GM19438 (cell line): Measurements from ENCODE around the gene ATAD3A.
A peak's percentile ranks its signal among the peaks of the same experiment; 100 is the strongest.
"Not testable (repeated sequence)": the region's sequence is repeated elsewhere in the genome, so short reads cannot be mapped to it uniquely, and the experiment has no call there.

Experiments used
- ATAC-seq: cut with Tn5 transposase; IDR thresholded peaks from one replicate; pipeline ENCODE4 v1.9.1; 2021; ENCODE audit warnings: low read depth; ENCODE audit not compliant: unreplicated experiment

The ATAD3A gene

DNA sequence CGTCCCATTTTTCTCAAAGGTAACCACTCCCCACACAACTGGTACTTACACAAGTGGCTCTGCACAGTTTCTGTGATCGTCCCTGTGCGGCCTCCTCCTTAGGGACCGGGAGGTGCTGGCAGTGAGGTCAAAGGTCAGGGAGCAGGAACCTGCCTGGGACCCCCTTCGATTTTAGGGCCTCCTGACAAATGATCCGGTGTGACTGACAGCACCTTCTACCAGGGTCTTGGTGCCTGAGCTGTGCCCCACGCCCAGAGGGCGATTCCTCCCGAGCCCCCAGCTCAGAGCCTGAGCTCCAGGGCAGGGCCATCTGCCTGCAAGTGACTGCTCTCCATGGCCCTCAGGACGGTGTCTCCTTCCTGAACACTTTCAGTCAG is 40.3 kb downstream of the ATAD3A start:
- no peak for ATAC-seq

DNA sequence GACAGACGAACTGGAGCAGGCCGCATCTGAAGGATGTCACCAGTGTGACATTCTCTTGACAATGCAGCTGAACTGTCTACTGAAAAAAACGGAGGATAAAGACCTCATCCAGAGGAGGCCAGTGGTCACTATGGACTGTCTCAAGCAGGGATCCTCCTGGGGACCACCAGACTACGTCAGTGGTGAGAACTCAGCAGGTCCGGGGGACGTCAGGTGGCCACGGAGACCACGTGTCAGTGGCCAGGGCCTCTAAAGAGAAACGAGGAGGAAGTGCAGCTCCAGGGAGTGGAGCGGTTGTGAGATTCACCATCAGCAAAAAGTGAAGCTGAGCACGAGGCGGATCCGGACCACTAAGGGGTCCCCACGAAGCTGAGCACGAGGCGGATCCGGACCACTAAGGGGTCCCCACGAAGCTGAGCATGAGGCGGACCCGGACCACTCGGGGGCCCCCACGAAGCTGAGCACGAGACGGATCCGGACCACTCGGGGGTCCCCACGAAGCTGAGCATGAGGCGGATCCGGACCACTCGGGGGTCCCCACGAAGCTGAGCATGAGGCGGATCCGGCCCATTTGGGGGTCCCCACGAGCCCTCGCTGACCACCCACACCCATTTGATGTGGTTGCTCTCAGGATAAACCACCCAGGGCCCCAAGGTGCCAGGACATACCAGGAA is 42.0 kb downstream of the ATAD3A start:
- no peak for ATAC-seq

DNA sequence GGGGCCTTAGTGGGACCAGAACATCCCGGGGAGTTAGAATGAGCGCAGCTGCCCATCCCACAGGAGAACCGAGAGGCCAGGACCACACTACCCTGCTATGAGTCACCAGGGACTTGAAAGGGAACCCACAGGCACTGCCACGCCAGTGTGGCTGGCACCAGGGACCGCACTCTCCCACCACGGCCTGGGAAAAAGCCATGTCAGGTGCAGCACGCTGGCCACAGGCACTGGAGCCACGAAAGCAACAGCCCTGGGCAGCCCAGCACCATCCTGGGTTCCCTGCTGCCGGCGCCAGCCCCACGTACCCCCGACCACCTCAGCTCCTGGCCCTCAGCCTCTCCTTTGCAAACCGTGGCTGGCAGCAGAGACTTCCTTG is 42.6 kb downstream of the ATAD3A start:
- no peak for ATAC-seq

- no peak for ATAC-seq
Measured at GRCh38 chr1:1554926-1555915, 43.3 kb downstream of the ATAD3A start.

DNA sequence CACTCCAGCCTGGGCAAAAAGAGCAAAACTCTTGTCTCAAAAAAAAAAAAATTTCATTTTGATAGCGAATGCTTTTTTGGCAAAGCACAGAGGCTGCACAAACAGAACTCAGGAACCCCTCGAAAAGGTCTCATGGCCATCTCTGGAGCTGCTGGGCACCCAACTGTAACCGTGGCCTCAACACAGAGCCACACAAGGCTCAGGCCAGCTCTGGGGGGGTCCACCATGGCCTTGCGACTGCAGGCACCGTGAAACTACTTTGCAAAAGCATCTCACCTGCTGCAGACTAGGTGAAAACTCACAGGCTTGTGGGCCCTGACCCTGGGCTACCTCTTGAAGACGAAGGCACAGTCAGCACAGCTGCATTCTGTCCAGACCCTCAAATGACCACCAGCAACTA is 44.5 kb downstream of the ATAD3A start:
- ATAC-seq = no peak

GRCh38 chr1:1556961-1557360 is 45.0 kb downstream of the ATAD3A start:
- ATAC-seq = not testable (repeated sequence)

DNA sequence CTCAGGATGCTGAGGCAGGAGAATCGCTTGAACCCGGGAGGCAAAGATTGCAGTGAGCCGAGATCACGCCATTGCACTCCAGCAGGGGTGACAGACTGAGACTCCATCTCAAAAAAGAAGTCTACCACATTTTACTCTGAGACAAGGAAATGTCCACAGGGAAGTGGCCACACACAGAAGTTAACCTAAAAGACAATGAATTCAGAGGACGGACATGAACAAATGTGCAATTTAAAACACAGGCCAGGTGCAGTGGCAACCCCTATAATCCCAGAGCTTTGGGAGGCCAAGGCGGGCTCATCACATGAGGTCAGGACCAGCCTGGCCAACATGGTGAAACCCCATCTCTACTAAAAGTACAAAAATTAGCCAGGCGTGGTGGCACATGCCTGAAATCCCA is 45.7 kb downstream of the ATAD3A start:
- not testable (repeated sequence) for ATAC-seq

GRCh38 chr1:1558591-1558990 is 46.6 kb downstream of the ATAD3A start:
- no peak for ATAC-seq

GRCh38 chr1:1559066-1559465 is 47.1 kb downstream of the ATAD3A start:
- no peak for ATAC-seq

- no peak for ATAC-seq
Measured at GRCh38 chr1:1560178-1560577, 48.2 kb downstream of the ATAD3A start.

- no peak for ATAC-seq
Measured at GRCh38 chr1:1561801-1562470, 50.0 kb downstream of the ATAD3A start.

GRCh38 chr1:1562556-1563195 is 50.7 kb downstream of the ATAD3A start:
- no peak for ATAC-seq

DNA sequence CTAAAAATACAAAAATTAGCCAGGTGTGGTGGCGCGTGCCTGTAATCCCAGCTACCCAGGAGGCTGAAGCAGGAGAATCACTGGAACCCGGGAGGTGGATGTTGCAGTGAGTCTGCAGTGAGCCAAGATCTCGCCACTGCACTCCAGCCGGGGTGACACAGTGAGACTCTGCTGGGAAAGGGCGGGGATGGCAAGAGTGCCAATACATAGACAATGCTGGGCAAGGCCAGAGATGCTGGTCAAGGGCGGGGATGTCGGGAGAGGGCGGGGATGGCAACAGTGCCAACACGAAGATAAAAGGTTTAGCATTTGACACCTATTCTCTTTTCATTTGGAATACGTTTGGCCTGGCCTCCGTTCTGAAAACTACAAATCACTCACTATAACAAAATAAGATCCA is 51.7 kb downstream of the ATAD3A start:
- ATAC-seq = no peak

DNA sequence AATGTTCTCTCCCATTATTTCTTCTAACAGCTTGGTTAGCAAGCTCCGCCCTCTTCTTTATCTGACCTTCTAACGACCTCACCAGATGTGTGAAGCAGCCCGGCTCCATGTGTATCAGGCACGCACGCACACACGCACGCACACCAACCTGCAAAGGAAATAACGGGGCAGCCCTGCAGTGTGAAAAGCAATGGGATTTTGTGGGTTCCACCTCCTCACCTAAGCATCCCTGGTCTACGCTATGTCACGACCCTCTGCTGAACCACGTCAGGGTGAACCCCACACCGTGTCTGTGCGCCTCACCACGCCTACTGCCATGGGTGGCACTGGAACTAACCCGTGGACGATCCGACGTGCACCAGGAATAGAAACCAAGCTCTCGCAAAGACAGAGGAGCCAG is 52.3 kb downstream of the ATAD3A start:
- no peak for ATAC-seq

GRCh38 chr1:1565340-1565739 is 53.4 kb downstream of the ATAD3A start:
- ATAC-seq = no peak

- no peak for ATAC-seq
Measured at GRCh38 chr1:1567152-1567875, 55.4 kb downstream of the ATAD3A start.

- no peak for ATAC-seq
Measured at GRCh38 chr1:1567891-1568291, 55.9 kb downstream of the ATAD3A start.

GRCh38 chr1:1569341-1569740 is 57.4 kb downstream of the ATAD3A start:
- no peak for ATAC-seq

DNA sequence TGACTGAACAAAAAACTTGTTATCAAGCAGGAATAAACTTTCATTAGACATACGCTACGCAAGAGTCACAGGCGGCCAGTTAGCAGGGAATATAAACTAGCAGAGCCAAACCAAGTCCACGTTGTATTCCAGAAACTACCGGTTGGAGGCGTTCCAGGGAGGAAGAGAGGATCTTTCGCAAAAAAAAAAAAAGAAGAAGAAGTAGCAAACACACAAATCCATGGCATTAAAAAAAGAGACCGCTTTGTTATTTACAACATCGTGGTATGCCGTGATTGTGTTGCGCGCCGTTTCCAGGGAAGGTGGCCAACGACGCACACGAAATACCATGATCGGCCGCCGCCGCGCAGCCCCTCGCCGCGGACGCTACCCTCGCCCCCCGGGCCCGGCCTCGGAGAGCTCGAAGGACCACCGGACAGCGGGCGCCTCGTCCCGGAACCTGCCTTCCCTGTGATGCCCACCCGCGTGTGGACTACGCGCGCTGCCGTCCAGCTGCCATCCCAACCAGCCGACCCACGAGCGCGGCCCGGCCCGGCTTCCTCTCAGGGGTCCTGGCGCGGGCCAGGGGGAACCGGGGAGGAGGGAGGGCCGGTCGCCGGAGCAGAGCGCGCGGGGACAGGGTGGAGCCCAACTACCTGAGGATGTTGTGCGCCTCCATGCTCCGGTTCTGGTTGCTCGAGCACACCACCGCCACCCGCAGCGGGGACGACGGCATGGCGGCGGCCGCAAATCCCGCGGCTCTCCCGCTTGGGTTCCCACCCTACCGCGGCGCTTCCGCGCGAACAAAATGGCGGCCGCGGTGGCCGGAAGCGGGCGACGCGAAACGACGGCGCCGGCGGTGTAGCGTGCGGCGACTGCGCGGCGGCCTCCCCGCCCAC is 62.1 kb downstream of the ATAD3A start:
- ATAC-seq = peak; percentile 58
